Fibroblast of villous mesenchyme (primary cell): ENCODE data around the gene EDRF1. TPM values are rescaled to one million over a fixed set of nuclear protein-coding genes. Genes with fewer than 3 reads are reported as not detected.

Experiments
- DNase-seq: peaks from one replicate; pipeline ENCODE4 v3.0.0-alpha.2; 2010; ENCODE audit warnings: low read depth
- H3K4me3 ChIP-seq: 2 replicates; pipeline ENCODE4 v1.5.1; 2011; ENCODE audit warnings: low read depth, mild to moderate bottlenecking, low read length
- CTCF ChIP-seq: IDR thresholded peaks from 2 replicates; pipeline ENCODE4 v1.5.1; 2012; ENCODE audit warnings: low read depth, mild to moderate bottlenecking, low read length; ENCODE audit not compliant: insufficient read depth
- total RNA-seq: library from RNA; depleted of rRNA; stranded (reverse); fragments of >200 nt; gene quantifications from 2 replicates; pipeline ENCODE4 v1.2.3, GENCODE V29; 2012

Gene EDRF1
- total RNA-seq, 1 donor, result 29.8 TPM

- no peak for TF ChIP-seq CTCF
- no peak for DNase-seq
- H3K4me3 ChIP-seq, result no peak overlapping the region
Measured at GRCh38 chr10:125762692-125763648, 43.5 kb downstream of the EDRF1 start.

GRCh38 chr10:125765835-125766234 lies 46.3 kb downstream of the EDRF1 start:
- no peak overlapping the region for H3K4me3 ChIP-seq
- no peak for TF ChIP-seq CTCF
- no peak for DNase-seq

GRCh38 chr10:125766511-125766910 lies 47.0 kb downstream of the EDRF1 start:
- H3K4me3 ChIP-seq, result no peak overlapping the region
- no peak for DNase-seq
- no peak for TF ChIP-seq CTCF

GRCh38 chr10:125768219-125768855 lies 48.8 kb downstream of the EDRF1 start:
- peak; percentile 27 for DNase-seq
- no peak overlapping the region for H3K4me3 ChIP-seq
- no peak for TF ChIP-seq CTCF

- no peak for TF ChIP-seq CTCF
- H3K4me3 ChIP-seq, result no peak overlapping the region
- no peak for DNase-seq
Measured at GRCh38 chr10:125769175-125769574, 49.7 kb downstream of the EDRF1 start.

GRCh38 chr10:125770844-125771243 lies 51.3 kb downstream of the EDRF1 start:
- no peak for TF ChIP-seq CTCF
- H3K4me3 ChIP-seq, result no peak overlapping the region
- no peak for DNase-seq
